Stimulated activated CD4-positive, alpha-beta T cell treated with anti-CD3 and anti-CD28 coated beads, TNF-alpha, amount 100 ng/mL, for 24 hours (primary cell): ENCODE results near the gene CKMT1A.
"Not testable (repeated sequence)": the region's sequence is repeated elsewhere in the genome, so short reads cannot be mapped to it uniquely, and the experiment has no call there.

ENCODE experiments used
- DNase-seq, 3 experiments: peaks; one replicate each; pipeline ENCODE4 v3.0.0-alpha.2; 2020; ENCODE audit warnings: low read depth in 3 of 3

CKMT1A gene

DNA sequence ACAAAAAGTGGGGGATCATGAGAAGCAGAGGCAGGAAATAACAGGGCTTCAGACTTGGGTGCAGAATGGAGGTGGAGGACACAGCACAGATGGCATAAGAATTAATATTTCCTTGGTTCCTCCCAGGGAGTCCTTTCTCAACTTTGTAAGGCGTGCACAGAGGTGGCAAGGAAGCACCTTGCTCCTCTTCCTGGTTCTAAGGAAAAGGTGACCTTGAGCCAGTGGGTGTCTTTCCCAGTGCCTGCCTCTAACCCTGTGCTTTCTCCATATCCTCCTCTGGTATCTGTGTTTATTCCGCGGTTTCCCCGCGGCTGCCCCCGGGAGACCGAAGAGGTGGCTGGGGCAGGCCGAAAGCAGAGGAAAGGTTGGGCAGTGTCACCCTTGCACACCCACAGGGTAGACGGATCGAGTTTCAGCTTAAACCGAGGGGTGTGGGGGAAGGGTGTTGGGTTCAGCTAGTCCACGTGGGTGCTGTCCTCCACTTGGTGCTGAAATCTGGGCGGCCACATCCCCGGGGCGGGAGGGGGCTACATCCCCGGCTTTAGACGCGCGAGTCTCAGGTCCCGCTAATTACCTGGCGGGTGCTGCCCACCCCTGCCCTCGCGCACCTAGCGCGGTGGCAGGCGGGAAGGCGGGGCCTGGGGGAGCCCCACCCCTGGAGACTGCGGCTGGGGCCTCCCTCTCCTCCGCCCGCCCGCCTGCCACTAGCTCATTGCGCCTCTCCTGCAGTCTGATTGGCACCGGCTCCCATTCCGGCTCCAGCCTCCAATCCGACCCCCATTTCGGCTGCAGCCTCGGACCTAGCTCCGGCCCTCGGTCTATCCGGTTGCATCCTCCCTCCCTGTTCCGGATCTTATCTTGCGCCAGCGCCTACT lies at the start of gene CKMT1A:
TSS of gene CKMT1A (plus strand) at position 712 of the 875 bp plus-strand sequence. CDS start 192 bp downstream, outside the sequence.
- DNase-seq = not testable (repeated sequence)

DNA sequence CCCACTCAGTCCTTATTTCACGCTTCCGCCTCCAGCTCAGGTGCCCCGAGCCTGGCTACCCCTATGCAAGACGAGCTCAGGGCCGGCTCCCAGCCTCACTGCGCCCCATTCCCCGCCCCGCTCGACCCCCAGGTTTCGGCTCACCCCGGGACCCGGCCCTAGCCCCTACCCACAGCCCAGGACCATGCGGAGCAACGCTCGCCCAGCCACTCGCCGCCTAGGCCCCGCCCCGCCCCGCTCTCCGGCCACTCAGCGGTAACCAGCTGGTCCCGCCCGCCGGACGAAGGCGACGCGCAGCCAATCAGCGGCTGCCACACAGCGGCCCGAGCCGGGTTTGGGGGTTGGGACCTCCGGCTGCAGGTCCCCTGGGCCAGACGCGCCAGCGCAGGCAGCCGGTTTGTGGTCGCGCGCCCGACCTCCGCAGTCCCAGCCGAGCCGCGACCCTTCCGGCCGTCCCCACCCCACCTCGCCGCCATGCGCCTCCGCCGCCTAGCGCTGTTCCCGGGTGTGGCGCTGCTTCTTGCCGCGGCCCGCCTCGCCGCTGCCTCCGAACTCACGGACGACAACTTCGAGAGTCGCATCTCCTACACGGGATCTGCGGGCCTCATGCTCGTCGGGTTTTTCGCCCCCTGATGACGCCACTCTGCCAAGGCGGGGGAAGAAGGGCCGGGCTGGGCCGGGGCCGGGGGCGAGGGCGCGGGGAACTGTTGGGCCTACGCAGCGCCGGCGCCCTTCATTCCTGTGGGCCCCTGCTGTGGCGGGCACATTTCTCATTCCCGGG lies 44.8 kb upstream of the CKMT1A start, which contains the start of gene CATSPER2:
TSS of gene CATSPER2 (minus strand) at position 196 of the 781 bp plus-strand sequence. CDS start 783 bp downstream, outside the sequence.
- no peak for DNase-seq

DNA sequence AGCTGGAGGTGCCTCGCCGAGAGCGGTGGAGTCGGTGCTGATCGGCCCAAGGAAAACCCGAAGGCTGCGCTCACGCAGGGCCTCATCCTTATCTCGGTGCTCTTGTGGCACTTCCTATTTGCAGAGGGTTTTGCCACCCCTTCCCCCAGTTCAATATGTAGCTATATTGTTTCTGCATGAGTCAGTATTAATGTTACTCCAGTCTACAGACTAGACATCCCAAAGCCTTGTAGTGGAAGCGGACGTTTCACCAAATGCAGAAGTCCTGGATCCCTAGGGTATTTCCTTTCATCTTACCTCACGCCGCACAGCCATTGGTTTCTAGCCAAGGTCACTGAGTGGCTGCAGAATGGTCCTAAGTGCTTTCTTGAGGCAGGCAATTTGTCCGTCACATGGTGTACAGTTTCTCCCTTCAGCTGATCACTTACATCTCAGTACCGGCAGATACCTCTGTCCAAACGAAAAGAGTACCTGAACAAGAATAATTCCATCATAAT lies 44.2 kb upstream of the CKMT1A start:
- DNase-seq = not testable (repeated sequence)

DNA sequence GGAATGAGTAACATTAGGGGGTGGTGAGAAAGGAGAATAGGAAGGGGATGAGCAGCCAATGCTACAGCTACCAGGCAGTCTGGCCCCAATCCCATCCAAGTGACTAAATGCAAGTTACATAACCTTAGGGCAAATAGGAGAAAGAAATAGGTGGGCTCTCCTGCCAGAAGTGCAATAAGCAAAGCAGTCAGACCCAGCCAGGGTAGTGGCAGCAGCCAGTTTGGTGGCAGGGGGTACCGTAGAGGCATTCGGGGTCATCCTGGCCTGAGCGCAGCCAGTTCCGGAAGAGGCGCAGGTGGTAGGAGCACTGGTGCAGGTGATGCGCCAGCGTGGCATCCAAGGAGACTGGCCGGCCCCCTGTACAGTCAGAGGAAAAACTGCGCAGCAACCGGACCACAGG lies 33.9 kb upstream of the CKMT1A start:
- DNase-seq = not testable (repeated sequence)

DNA sequence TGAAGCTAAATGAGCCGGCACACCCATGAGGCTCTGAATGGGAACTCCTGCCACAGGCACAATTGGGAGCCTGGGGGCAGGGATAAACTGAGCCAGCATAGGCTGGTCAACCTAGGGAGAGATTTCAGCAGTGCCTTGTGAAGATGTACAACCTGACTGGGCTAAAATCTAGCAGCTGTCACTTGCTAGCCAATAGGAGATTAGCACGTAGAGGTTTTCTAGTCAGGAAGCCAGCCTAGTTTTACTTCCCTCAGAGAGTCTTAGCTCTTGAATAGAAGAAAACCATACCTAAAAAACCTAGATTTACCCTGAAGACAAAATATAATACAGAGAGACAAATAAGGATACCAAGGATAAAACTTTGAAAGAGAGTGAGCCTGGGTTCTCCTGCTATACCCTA lies 31.4 kb upstream of the CKMT1A start:
- DNase-seq = not testable (repeated sequence)

DNA sequence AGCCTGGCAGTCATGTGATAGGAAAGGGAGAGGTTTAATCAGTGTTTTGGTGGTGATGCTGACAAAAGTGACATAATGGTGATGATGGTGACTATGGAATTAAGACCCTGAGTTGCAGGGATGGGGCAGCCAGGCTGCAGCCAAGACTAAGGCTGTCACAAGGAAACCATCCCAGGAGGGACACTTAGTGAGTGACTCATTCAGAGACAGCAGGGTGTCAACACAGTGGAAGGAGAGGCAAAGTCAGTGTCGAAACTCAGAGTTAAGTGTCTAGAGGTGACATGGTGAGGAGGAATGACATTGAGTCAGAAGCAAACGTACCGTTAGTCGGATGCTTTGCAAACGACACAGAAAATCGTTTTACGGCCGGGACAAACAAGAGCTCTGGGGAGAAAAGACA lies 30.3 kb upstream of the CKMT1A start:
- not testable (repeated sequence) for DNase-seq

DNA sequence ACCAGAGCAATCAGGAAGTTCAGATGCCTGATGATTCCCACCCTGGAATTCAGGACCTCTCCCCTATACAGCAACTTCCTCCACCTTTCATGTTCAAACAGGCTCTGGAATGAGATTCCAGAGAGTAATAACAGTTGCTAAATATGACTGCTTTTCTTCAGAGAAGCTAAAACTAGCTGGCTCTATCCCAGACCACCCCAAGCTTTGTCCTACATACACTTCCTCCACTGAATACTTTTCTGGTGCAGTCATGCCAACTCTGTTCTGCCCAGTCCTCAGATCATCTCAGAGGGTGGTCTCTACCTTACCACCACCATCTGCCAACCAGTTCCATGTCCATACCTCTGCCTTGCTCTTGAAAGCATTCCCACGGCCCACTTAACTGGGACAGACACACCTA lies 27.5 kb upstream of the CKMT1A start:
- DNase-seq = not testable (repeated sequence)

DNA sequence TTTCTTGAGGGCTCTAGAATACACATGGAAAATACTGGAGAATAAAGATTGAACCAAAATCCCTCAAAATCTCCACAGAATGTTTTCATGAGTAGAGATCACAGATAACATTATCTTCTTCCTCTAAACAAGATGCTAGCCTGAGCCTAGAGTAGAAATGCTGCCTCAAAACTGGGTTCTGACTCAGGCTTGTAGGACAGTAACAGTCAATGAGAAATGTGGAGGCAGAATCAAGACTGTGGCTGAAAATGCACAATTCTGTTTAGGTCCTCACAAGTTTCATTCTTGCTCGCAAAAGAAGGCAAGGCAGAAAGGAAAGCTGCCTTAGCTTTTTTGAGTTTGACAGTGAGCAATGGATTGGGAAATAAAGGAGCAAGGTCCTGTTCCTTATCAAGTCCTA lies 19.5 kb upstream of the CKMT1A start:
- DNase-seq = not testable (repeated sequence)

DNA sequence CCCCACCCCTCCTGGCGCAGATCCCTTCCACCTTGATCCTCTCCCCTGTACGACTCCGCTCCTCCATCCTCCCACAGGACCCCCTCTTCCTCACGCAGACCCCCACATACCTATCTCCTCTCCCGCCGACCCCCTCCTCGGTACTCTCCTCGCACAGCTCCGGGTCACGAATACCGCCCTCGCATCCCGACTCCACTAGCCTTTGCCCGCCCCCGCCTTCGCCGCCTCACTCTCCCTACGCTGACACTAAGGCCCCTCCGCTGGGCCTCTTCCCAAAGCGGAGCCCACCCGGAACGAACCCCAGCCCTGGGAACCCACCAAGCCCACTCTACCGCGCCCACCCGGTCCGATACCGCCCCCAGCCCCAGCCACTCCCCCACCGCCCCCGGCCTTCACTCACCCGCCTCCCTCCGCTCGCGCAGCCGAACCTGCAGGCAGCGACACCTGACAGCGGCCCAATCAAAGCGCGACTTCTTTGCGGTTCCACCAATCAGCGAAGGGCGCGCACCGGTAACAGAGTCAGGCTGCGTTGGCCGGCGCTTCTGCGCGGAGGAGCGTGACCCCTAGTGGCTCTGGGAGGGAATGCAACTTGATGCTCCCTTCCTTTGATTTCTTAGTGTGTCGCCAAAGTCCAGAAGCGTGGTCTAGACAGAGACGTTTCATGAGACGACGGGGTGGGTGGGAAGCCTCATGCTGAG lies 3.9 kb upstream of the CKMT1A start:
- not testable (repeated sequence) for DNase-seq

DNA sequence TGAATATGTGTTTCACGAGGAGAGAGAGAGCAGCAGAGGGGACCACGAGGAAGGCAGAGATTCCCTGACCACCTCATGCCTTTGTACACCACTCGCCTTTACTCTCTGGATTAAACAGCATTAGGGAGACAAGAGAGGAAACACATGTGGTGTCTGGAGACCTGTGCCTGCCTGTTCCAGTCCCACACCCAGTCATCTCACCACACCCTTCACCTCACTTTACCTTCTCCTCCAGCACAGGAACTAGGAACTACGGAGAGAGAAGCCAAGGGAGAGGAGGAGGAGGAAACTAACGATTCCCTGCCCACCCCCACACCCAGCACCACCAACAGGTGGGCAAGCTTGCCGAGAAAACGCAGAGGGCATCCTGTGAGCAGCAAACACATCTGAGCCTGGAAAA lies 980 bp upstream of the CKMT1A start:
- DNase-seq = not testable (repeated sequence)

DNA sequence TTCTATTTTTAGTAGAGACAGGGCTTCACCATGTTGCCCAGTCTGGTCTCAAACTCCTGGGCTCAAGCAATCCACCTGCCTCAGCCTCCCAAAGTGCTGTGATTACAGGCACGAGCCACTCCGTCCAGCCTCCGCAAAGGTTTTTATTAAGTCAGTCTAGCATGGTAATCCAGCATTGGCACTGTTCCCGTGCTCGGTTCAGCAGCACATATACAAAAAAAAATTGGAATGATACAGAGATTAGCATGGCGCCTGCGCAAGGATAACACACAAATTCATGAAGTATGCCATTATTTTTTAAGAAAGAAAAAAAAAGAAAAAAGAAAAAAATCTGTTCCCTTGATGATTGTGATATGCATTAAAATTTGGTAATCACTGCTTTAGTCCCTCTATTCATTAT lies 8.5 kb downstream of the CKMT1A start:
- DNase-seq = no peak

DNA sequence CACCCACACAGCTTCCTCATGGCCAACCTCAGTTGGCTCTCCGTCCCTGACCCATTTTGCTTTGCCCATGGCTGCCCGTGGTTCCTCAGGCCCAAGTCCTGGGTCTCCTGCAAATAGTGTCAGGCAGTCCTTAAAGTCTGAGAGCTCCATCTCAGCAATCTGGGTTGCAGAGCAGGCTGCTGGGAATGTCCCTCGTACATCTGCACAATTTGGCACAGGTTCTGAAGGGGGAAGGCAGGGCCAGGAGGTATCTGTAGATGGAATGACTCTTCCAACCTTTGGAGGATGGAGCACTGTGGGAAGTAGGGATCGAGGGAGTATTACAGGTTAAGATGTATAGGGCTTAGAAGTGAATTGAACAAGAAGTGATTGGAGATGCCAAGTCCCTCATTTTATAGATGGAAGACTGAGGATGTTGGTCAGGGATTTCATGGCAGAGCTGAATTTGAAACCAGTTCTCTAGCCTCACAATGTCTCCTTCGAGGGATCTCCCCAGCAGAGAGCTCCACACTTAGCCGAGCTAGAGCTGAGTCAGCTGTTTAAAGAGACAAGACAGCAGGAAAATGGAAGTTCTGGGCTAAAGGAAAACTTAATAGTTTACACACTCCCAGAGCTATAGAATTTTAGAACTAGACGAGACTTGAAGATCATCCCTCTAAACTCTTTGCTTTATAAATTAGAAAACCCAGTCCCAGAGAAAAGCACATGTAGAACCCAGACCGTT lies 9.2 kb downstream of the CKMT1A start:
- DNase-seq = no peak

DNA sequence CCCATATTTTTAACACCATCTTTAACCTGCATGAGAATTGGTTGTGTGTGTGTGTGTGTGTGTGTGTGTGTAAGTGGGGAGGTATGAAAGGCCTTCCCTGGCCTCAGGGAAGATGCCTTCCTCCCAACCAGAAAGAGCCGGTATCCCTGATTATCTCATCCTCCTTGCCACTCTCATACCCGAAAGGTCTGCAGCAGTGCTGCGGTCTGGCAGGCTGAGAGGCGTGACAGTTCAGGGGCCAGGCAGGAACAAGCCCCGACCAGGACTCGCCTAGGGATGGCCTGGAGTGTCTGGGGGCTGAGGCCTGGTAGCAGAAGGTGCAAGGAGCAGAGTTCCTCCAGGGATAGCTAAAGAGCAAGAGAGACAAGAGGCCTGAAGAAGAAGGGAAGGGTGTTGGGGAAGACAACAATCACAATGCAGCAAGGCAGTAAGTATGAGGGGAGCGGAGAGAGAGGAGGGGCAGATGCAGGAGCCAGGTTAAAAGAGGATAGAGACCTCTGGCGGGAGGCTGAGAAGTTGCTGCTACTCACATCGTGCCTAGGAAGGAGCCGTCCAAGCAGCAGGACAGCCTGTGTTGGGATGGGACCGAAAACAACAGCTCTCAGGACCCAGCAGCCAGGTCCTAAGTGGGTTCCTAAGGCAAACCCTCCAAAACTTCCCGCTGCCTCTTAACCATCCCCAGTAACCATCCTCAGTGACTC lies 16.9 kb downstream of the CKMT1A start:
- DNase-seq = not testable (repeated sequence)

DNA sequence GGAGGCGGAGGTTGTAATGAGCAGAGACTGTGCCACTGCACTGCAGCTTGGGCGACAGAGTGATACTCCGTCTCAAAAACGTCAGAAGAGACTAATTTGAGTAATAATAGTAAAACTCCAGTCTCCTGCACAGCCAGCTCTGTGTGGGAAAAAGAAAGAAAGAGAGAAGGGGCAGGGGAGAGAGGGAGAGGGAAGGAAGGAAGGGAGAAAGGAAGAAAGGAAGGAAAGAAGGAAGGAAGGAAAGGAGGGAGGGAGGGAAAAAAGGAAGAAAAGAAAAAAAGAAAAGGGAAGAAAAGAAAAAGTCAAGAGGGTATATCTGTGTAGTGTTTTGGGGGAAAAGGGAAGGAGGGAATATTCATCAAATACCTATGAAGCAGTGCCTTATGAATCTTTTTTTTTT lies 29.5 kb downstream of the CKMT1A start:
- no peak for DNase-seq

DNA sequence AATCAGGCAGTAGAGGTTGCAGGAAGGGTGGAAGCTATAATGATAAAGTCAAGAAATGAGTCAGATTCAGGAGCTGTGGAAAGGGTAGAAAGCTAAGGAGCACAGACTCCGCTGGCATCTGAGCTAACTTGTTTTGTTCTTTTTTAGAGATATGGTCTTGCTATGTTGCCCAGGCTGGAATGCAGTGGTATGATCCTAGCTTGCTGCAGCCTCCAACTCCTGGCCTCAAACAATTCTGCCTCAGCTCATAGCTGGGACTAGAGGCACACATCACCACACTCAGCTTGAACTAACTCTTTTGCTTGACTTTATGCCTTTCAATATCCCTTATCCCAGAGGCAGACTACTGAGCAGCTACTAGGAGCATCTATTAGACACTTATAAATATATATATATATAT lies 32.6 kb downstream of the CKMT1A start:
- not testable (repeated sequence) for DNase-seq

DNA sequence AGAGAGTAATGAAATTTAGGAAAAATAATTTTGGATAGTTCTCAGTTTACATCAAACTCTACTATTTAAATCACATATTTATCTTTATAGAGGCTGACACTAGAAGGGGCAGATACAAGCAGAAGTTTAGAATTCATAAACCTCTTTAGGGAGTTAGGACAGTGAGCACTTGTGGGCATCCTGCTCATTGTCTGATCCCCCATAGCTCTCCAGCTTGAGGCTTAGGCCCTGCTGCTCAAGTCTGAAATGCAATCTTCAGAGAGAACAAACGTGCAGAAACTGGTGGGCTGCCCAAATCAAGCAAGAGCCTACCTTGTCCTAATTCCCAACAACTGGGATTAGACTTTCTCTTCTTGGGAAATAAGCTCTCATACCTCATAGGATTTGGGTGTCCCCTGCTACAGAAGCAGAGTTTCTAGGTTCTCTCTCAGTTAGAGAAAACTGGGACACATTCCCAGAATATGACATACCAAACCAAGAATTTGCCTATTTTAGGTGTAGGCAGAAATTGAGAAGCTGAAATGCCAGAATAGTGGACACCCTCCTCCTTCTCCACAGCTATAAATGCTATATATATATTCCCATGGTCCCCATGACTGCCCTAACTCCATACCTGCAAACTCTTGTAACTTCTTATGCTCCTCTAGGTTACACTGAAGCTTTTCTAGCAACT lies 34.5 kb downstream of the CKMT1A start:
- DNase-seq = not testable (repeated sequence)

DNA sequence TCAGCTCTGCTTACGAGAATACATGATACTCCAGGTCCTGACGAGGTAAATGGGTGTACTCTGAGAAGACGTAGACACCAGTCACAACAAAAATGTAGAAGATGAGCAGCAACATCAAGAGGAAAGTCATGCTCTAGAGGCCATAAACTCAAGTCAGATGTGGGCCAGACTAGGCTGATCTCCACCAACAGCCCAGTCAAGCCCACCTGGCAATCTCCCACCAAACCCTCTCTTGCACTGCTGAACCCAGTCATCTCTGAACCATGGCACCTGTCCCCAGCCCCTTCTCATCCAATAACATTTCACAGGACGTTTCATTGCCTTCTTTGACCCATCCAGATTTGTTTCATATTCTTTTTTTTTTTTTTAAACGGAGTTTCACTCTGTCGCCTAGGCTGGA lies 41.8 kb downstream of the CKMT1A start:
- no peak for DNase-seq

DNA sequence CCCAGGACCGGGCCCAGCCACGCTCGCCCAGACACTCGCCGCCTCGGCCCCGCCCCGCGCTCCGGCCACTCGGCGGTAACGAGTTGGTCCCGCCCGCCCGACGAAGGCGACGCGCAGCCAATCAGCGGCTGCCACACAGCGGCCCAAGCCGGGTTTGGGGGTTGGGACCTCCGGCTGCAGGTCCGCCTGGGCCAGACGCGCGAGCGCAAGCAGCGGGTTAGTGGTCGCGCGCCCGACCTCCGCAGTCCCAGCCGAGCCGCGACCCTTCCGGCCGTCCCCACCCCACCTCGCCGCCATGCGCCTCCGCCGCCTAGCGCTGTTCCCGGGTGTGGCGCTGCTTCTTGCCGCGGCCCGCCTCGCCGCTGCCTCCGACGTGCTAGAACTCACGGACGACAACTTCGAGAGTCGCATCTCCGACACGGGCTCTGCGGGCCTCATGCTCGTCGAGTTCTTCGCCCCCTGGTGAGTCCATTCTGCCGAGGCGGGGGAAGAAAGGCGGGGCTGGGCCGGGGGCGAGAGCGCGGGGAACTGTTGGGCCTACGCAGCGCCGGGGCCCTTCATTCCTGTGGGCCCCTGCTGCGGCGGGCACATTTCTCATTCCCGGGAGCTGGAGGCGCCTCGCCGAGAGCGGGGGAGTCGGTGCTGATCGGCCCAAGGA lies 52.7 kb downstream of the CKMT1A start, which contains the start of gene PDIA3:
TSS of gene PDIA3 (plus strand) at position 194 of the 658 bp plus-strand sequence. CDS start at position 296, 102 bp downstream.
- peak; percentile 75 to 89 (median 78) for DNase-seq

DNA sequence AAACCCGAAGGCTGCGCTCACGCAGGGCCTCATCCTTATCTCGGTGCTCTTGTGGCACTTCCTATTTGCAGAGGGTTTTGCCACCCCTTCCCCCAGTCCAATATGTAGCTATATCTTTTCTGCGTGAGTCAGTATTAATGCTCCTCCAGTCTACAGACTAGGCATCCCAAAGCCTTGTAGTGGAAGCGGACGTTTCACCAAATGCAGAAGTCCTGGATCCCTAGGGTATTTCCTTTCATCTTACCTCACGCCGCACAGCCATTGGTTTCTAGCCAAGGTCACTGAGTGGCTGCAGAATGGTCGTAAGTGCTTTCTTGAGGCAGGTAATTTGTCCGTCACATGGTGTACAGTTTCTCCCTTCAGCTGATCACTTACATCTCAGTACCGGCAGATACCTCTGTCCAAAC lies 53.2 kb downstream of the CKMT1A start:
- not testable (repeated sequence) for DNase-seq
